Measurements from ENCODE around the gene TMEM143. TPM values are rescaled to one million over a fixed set of nuclear protein-coding genes. Genes with fewer than 3 reads are reported as not detected.
"Not testable (repeated sequence)": the region's sequence is repeated elsewhere in the genome, so short reads cannot be mapped to it uniquely, and the experiment has no call there.

Gene TMEM143
- total RNA-seq, 1 donor from 2014 or later = 13.1 TPM

DNA sequence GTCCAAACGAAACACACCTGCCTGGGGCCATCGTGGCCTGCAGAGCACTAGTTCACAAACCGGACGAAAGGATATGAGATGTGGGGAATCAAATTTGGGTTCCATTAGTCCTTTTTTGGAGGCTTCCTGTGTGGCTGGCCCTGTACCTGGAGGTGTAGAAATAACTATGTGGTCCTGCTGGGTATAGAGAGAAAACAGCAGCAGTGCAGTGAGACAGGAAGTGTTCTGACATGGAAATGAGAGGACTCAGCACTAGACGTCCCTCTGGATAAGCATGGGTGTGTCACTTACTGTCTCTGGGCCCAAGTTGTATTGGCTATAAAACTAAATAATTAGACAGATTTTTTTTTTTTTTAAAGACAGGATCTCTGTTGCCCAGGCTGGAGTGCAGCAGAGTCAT, 15.3 kb upstream of the TMEM143 start:
- H3K36me3 Mint-ChIP-seq (ENCODE audit: low read depth) = peaks cover 20% of the 10 kb centered on the region
- intact Hi-C loops (cut with micrococcal nuclease) = no loop called here
- H3K27ac Mint-ChIP-seq = peak overlapping the region; percentile 29
- no peaks in the 10 kb centered on the region for H3K27me3 Mint-ChIP-seq
- H3K9me3 Mint-ChIP-seq = no peaks in the 10 kb centered on the region
- H3K4me1 Mint-ChIP-seq = no peaks in the 10 kb centered on the region
- H3K4me3 Mint-ChIP-seq = no peak overlapping the region
- no peak for DNase-seq

DNA sequence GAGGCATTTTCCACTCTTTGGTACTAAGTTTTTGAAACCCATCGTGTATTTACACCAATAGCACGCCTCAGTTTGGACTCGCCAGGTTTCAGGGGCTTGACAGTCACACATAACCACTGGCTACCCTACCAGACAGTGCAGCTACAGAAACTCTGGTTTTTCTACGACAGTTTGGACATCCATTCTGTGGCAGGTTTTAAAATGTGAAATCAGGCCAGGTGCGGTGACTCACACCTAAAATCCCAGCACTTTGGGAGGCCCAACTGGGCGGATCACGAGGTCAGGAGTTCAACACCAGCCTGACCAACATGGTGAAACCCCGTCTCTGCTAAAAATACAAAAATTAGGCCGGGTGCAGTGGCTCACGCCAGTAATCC, 14.4 kb upstream of the TMEM143 start:
- H3K9me3 Mint-ChIP-seq = no peaks in the 10 kb centered on the region
- peaks cover 15% of the 10 kb centered on the region for H3K36me3 Mint-ChIP-seq (ENCODE audit: low read depth)
- H3K4me3 Mint-ChIP-seq = no peak overlapping the region
- intact Hi-C loops (cut with micrococcal nuclease) = no loop called here
- H3K4me1 Mint-ChIP-seq = no peaks in the 10 kb centered on the region
- no peaks in the 10 kb centered on the region for H3K27me3 Mint-ChIP-seq
- no peak overlapping the region for H3K27ac Mint-ChIP-seq
- DNase-seq = no peak

DNA sequence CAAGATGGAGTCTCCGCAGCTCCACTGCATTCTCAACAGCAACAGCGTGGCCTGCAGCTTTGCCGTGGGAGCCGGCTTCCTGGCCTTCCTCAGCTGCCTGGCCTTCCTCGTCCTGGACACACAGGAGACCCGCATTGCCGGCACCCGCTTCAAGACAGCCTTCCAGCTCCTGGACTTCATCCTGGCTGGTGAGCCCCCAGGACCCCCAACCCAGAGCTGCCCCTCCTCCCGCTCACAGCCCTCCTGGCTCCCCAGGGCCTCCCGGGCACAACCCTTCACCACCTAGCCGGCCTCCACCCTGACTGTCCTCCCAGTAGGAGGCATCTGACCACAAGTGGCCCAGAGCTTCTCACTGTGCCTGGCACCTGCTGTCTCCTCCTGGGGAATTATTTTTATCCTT, 9.8 kb upstream of the TMEM143 start:
- Mint-ChIP-seq H3K27me3 (no peaks in the 10 kb centered on the region), H3K9me3 (no peaks in the 10 kb centered on the region), H3K4me3 (no peak overlapping the region), H3K36me3 (ENCODE audit: low read depth) (no peaks in the 10 kb centered on the region), H3K4me1 (no peaks in the 10 kb centered on the region), H3K27ac (no peak overlapping the region)
- no peak for DNase-seq
- intact Hi-C loops (cut with micrococcal nuclease) = no loop called here

DNA sequence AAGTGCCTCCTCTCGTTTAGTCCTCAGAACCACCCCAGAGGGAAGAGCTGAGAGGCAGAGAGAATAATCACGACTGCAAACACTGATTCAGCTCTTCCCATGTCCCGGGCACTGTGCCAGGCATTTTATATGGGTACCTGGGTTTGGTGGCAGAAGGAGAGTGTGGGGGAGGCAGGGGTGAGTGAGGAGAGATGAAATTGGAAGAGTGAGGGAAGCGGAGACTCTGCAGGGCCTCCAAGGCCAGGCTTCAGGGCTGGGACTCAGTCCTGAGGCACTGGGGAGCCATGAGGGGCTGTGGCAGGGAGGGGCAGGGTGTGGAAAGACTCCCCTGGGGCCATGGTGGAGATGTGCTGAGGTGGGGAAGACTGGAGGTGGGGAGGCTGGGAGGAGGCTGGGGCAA, 9.2 kb upstream of the TMEM143 start:
- Mint-ChIP-seq H3K4me1 (no peaks in the 10 kb centered on the region), H3K36me3 (ENCODE audit: low read depth) (no peaks in the 10 kb centered on the region), H3K4me3 (no peak overlapping the region), H3K27ac (no peak overlapping the region), H3K9me3 (no peaks in the 10 kb centered on the region), H3K27me3 (no peaks in the 10 kb centered on the region)
- no peak for DNase-seq
- intact Hi-C loops (cut with micrococcal nuclease) = no loop called here

DNA sequence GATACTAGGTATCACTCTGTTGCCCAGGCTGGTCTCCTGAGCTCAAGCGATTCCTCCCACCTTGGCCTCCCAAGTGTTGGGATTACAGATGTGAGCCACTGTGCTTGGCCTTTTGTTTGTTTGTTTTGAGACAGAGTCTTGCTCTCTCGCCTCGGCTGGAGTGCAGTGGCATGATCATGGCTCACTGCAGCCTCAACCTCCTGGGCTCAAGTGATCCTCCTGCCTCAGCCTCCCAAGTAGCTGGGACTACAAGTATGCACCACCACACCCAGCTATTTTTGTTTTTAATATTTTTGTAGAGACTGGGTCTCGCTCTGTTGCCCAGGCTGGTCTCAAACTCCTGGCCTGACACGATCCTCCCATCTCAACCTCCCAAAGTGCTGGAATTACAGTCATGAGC, 8.0 kb upstream of the TMEM143 start:
- H3K27me3 Mint-ChIP-seq; H3K4me3 Mint-ChIP-seq; H3K4me1 Mint-ChIP-seq; H3K27ac Mint-ChIP-seq; H3K36me3 Mint-ChIP-seq (ENCODE audit: low read depth); intact Hi-C loops (cut with micrococcal nuclease); H3K9me3 Mint-ChIP-seq; DNase-seq: not testable (repeated sequence)

DNA sequence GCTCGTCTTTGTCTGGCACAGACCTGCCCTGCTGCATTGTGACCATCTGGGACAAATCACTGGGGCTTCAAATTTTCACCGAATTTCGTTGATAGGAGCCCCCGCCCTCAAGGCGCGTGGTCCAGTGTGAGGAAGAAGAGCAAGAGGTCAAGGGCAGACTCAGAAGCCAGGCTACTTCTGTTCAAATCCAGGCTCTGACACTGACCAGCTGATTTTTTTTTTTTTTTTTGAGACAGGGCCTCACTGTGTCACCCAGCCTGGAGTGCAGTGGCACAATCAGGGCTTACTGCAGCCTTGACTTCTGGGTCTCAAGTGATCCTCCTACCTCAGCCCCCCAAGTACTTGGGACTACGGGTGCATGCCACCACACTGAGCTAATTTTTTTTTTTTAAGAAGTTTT, 7.6 kb upstream of the TMEM143 start:
- DNase-seq = no peak
- Mint-ChIP-seq H3K36me3 (ENCODE audit: low read depth) (no peaks in the 10 kb centered on the region), H3K27ac (no peak overlapping the region), H3K9me3 (no peaks in the 10 kb centered on the region), H3K4me3 (no peak overlapping the region), H3K27me3 (no peaks in the 10 kb centered on the region), H3K4me1 (no peaks in the 10 kb centered on the region)
- intact Hi-C loops (cut with micrococcal nuclease) = no loop called here

DNA sequence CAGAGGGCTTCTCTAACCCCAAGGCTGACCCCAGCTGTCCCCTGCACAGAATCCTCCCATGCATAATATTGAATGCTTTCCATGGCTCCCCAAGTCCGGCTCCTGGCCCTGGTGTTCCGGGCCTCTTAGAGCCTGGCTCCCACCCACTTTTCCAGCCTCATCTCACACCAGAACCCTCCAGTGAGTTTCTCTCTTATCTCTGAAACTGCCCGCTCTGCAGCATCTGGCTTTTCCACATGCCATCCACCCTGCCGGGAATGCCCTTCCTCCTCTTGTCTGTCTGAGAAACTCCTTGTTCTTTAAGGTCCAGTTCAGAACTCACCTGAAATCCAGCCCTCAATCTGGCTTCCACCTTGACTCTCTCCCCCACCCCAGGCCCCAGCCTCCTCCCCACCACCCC, 7.2 kb upstream of the TMEM143 start:
- H3K4me1 Mint-ChIP-seq = no peaks in the 10 kb centered on the region
- H3K4me3 Mint-ChIP-seq = no peak overlapping the region
- no peak overlapping the region for H3K27ac Mint-ChIP-seq
- no peaks in the 10 kb centered on the region for H3K9me3 Mint-ChIP-seq
- DNase-seq = no peak
- intact Hi-C loops (cut with micrococcal nuclease) = no loop called here
- H3K36me3 Mint-ChIP-seq (ENCODE audit: low read depth) = no peaks in the 10 kb centered on the region
- H3K27me3 Mint-ChIP-seq = no peaks in the 10 kb centered on the region

DNA sequence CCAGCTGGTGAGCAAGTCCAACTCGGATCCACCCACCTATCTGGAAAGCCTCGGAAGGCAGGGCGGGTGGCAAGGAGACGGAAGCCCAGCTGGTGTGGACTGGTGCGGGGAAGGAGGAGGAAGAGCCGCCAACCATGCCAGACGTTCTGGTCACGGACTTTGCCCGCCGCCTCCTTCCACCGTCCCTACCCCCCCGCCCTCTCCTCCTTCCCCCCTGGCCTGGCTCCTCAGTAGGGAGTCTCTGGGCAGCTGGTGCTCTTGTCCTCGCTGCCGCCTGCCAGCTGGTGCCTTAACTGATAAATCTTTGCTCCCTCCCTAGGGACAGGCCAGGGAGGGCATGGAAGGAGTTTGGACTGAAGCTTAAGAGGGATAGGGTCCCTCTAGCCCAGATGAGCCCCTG, 5.2 kb upstream of the TMEM143 start:
- peaks cover 2% of the 10 kb centered on the region for H3K36me3 Mint-ChIP-seq (ENCODE audit: low read depth)
- peaks cover 1% of the 10 kb centered on the region for H3K9me3 Mint-ChIP-seq
- H3K4me1 Mint-ChIP-seq = peaks cover 9% of the 10 kb centered on the region
- H3K27ac Mint-ChIP-seq = no peak overlapping the region
- peaks cover 2% of the 10 kb centered on the region for H3K27me3 Mint-ChIP-seq
- no peak for DNase-seq
- H3K4me3 Mint-ChIP-seq = no peak overlapping the region
- intact Hi-C loops (cut with micrococcal nuclease) = no loop called here

DNA sequence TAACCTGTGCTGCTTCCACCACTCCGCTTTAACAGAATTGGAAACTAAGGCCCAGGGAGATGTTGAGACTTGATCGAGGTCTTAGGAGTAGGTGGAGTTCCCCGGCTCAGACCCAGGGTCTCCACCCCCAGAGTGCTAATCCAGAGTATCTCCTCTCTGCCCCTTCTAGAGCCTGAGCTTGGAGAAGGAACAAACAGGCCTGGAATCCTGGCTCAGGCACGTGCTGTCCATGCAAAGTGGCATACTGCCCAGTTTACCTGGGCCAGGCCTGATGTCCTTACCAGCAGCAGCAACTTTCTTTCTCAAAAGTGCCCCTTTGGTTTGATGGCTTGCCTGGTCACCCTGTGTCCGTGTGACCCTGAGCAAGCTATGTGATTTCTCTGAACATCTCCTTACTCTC, 4.1 kb upstream of the TMEM143 start:
- Mint-ChIP-seq H3K36me3 (ENCODE audit: low read depth) (peaks cover 3% of the 10 kb centered on the region), H3K4me1 (peaks cover 13% of the 10 kb centered on the region), H3K27me3 (peaks cover 4% of the 10 kb centered on the region), H3K9me3 (peaks cover 4% of the 10 kb centered on the region), H3K4me3 (no peak overlapping the region), H3K27ac (no peak overlapping the region)
- intact Hi-C loops (cut with micrococcal nuclease) = no loop called here
- no peak for DNase-seq

DNA sequence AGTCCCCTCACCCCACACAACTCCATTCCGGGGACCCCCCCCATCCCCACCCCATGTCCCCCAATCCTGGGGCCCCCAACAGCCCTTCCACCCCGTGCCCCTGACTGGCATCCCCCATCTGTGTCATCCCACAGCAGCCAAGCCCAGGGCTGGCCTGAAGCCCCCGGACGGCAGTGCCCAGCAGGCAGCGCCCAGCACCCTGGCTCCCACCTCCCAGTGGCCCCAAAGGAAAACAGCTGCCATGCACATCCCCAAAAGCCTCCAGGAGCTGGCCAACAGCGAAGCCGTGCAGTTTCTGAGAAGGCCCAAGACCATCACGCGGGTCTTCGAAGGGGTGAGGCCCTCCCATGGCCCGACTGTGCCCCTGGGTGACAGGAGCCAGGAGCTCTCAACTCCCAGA, 1.9 kb upstream of the TMEM143 start:
- intact Hi-C loops (cut with micrococcal nuclease) = no loop called here
- Mint-ChIP-seq H3K4me1 (peaks cover 16% of the 10 kb centered on the region), H3K27me3 (peaks cover 4% of the 10 kb centered on the region), H3K9me3 (peaks cover 4% of the 10 kb centered on the region), H3K4me3 (no peak overlapping the region), H3K36me3 (ENCODE audit: low read depth) (peaks cover 3% of the 10 kb centered on the region), H3K27ac (no peak overlapping the region)
- DNase-seq = no peak

DNA sequence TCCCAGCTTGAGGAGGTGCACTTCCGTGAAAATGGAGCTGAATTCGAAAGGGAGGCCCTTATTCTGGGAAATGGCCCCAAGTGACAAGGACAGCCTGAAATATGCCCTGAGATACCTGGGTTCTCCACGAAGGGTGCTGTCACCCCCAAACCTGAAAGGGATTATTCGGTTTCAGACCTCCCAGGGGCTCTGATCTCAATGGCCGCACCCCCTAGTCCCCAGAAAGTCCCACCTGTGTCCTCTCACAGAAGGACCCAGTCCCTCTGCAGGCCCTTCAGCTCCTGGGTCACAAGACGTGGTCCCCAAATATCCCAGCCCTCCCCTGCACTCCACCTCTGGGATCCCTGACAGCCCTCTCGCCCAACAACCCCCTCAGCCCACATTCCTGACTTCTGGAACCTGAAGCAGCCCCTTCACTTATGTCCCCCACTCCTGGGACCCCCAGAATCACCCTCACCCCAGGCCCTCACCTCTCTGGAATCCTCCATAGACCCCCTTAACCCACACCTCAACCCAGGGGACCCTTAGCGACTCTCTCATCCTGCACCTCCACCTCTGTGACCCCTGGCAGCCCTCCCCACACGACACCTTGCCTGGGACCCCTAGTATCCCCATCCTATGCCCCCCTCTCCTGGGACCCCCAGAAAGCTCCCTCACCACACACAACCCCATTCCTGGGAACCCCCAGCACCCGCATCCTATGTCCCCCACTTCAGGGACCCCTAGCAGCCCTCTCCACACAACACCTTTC, 1.0 kb upstream of the TMEM143 start:
- Mint-ChIP-seq H3K27me3 (peaks cover 4% of the 10 kb centered on the region), H3K27ac (peak overlapping the region; percentile 97), H3K4me1 (peaks cover 16% of the 10 kb centered on the region), H3K4me3 (peak overlapping the region; percentile 87), H3K36me3 (ENCODE audit: low read depth) (peaks cover 4% of the 10 kb centered on the region), H3K9me3 (peaks cover 4% of the 10 kb centered on the region)
- intact Hi-C loops (cut with micrococcal nuclease) = loop anchor here (1.0 to 5.0 kb wide), 3 partner anchors 55 to 350 kb away; partner anchors contain the start of gene LMTK3
- DNase-seq = no peak

DNA sequence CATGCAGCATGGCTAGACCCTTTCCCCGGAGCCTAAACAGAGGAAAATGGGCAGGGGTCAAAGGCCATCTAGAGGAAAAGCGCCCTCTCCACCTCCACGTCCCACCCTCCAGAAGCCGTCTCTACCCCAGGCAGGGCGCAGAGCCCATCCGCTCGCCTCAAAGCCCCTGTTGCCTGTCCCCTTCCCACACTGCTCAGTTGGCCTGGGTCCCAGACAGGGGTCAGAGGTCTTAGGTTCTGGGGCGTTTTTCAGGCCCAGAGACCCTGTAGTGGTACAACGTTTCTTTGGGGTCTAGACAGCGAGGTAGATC, 285 bp downstream of the TMEM143 start:
- intact Hi-C loops (cut with micrococcal nuclease) = loop anchor here (1.0 to 5.0 kb wide), 5 partner anchors 27 to 149 kb away; partner anchors contain the start of genes GRWD1, KDELR1 and LMTK3
- Mint-ChIP-seq H3K9me3 (peaks cover 4% of the 10 kb centered on the region), H3K27me3 (peaks cover 4% of the 10 kb centered on the region), H3K27ac (peak overlapping the region; percentile 97), H3K4me3 (peak overlapping the region; percentile 87), H3K36me3 (ENCODE audit: low read depth) (peaks cover 6% of the 10 kb centered on the region), H3K4me1 (peaks cover 16% of the 10 kb centered on the region)
- DNase-seq = no peak

DNA sequence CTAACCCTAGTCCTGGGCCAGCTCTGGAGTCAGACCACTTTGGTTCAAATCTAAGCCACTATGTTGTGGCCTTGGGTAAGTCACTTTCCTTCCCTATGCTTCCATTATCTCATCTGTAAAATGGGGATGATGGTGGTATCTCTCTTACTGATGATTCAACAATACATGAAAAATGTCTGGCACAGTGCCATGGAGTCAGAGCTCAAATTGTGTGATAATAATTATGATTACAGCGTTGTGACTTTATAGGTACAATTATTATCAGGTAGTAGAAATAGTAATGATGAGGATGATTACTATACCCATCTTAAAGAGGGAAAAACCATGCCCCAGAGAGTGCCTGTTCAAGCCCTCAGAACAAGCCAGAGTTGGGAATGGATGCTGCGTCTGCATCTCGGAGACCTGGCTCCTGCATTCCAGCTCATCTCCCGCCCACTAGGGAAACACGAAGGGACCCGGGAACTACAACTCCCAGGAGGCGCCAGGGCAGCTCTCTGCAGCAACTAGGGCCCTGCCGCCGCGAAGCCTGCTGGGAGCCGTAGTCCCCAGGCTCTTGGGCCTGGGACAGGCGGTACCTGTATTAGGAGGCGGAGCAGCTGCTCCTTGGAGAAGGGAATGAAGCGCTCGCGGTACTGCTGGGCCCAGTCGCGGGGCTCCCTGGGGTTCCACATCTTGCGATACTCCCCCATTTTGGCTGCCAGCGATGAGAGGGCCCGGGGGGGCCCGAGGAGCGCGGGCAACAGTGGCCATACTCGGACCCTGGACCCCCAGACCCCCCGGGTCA, 832 bp downstream of the TMEM143 start:
- Mint-ChIP-seq H3K36me3 (ENCODE audit: low read depth) (peaks cover 6% of the 10 kb centered on the region), H3K4me3 (peak overlapping the region; percentile 87), H3K27me3 (peaks cover 4% of the 10 kb centered on the region), H3K27ac (peak overlapping the region; percentile 97), H3K4me1 (peaks cover 16% of the 10 kb centered on the region), H3K9me3 (peaks cover 4% of the 10 kb centered on the region)
- intact Hi-C loops (cut with micrococcal nuclease) = loop anchor here (1.0 to 5.0 kb wide), 5 partner anchors 28 to 149 kb away; partner anchors contain the start of genes GRWD1, KDELR1 and LMTK3
- DNase-seq = peak; percentile 97

DNA sequence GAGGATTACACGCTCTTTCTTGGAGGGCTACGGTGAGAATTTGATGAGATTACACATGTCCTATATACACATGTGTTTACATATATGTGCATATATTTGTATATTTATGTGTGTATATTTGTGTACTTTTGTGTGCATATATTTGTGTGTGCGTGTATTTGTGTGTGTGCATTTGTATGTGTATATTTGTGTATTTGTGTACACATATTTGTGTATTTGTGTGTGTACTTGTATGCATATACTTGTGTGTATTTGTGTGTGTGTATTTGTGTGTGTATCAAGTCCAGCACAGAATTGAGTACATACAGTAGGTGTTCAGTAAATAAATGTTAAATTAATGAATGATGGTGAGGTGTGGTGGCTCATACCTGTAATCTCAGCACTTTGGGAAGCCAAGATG, 1.8 kb downstream of the TMEM143 start:
- peaks cover 16% of the 10 kb centered on the region for H3K4me1 Mint-ChIP-seq
- intact Hi-C loops (cut with micrococcal nuclease) = loop anchor here (2.0 to 5.0 kb wide), 3 partner anchors 29 to 150 kb away; partner anchors contain the start of genes KDELR1 and LMTK3

More for the DNA sequence above, 1.8 kb downstream of the TMEM143 start:
- H3K27me3 Mint-ChIP-seq = peaks cover 4% of the 10 kb centered on the region
- no peak overlapping the region for H3K27ac Mint-ChIP-seq
- H3K9me3 Mint-ChIP-seq = peaks cover 4% of the 10 kb centered on the region
- DNase-seq = no peak
- no peak overlapping the region for H3K4me3 Mint-ChIP-seq
- H3K36me3 Mint-ChIP-seq (ENCODE audit: low read depth) = peaks cover 8% of the 10 kb centered on the region
